ENCODE measurements around the gene NKIRAS2.

GRCh38 chr17:42056635-42057034, 36.7 kb downstream of the NKIRAS2 start:
- TF ChIP-seq CTCF (IDR thresholded peaks at IDR 0.05; ENCODE audit: poor library complexity, severe bottlenecking) (no peak), POLR2AphosphoS5 (IDR thresholded peaks at IDR 0.05) (no peak), EZH2 (IDR thresholded peaks at IDR 0.05; ENCODE audit: borderline replicate concordance, insufficient read depth, low read length, poor library complexity, severe bottlenecking) (no peak), EP300 (conservative IDR thresholded peaks at IDR 0.05; ENCODE audit: poor library complexity, severe bottlenecking) (no peak)

All from neural cell (in vitro differentiated cells).